Naive thymus-derived CD8-positive, alpha-beta T cell (primary cell): ENCODE measurements around the gene TNFSF15. TPM values are rescaled to one million over a fixed set of nuclear protein-coding genes. Genes with fewer than 3 reads are reported as not detected.

ENCODE experiments used
- ATAC-seq, 2 donors: fragments of 150-1000 bp; cut with Tn5 transposase in 1 of 2; sonication (Bioruptor Pico), chemical (Tn5 transposase) in 1 of 2; 1 replicate in 1 of 2; 2 replicates in 1 of 2; pipeline ENCODE4 v1.10.0; 2021; ENCODE audit warnings: mild to moderate bottlenecking in 2 of 2, moderate library complexity in 2 of 2
- POLR2A ChIA-PET: fragments of 350-600 bp; sonication (Branson Sonifier 250); formaldehyde crosslinking; loops from one replicate; lab custom pipeline; 2021; ENCODE audit warnings: antibody characterized with exemption; lab: Charles Lee
- DNase-seq, 10 donors: peaks; one replicate each; pipeline versions ENCODE4 v3.0.0 to v3.0.0-alpha.2; 2020 to 2022
- H3K27ac Mint-ChIP-seq, 10 donors: one replicate each; pipeline ENCODE4 v1.8.0; 2020 to 2022; ENCODE audit warnings: mild to moderate bottlenecking in 10 of 10, mixed read lengths in 10 of 10, moderate library complexity in 4 of 10, inconsistent platforms in 1 of 10
- H3K27me3 Mint-ChIP-seq, 5 donors: one replicate each; pipeline ENCODE4 v1.8.0; 2021 to 2022; ENCODE audit warnings: mixed read lengths in 5 of 5
- H3K36me3 Mint-ChIP-seq, 3 donors: one replicate each; pipeline ENCODE4 v1.8.0; 2020 to 2022; ENCODE audit warnings: mixed read lengths in 3 of 3, mild to moderate bottlenecking in 2 of 3, inconsistent platforms in 1 of 3
- H3K4me1 Mint-ChIP-seq, 4 donors: one replicate each; pipeline ENCODE4 v1.8.0; 2021 to 2022; ENCODE audit warnings: mixed read lengths in 4 of 4
- H3K4me3 Mint-ChIP-seq, 10 donors: one replicate each; pipeline ENCODE4 v1.8.0; 2020 to 2022; ENCODE audit warnings: mild to moderate bottlenecking in 10 of 10, mixed read lengths in 10 of 10, moderate library complexity in 6 of 10, inconsistent platforms in 1 of 10
- H3K9me3 Mint-ChIP-seq, 9 donors: one replicate each; pipeline ENCODE4 v1.8.0; 2020 to 2022; ENCODE audit warnings: mixed read lengths in 9 of 9, mild to moderate bottlenecking in 3 of 9, inconsistent platforms in 1 of 9, moderate library complexity in 1 of 9
- polyA plus RNA-seq, 3 donors: library from polyadenylated mRNA; unstranded; fragments of 300-500 nt; fragmentation: Illumina TruSeq; gene quantifications; one replicate each; pipeline ENCODE4 v1.2.3, GENCODE V29; 2021
- total RNA-seq, 8 experiments: library from RNA in 2 of 8; stranded (reverse) in 2 of 8; gene quantifications; one replicate each; pipeline ENCODE4 v1.2.3 and lab custom pipeline; 2021 to 2026

Gene TNFSF15
- total and polyA plus RNA-seq, 5 experiments from 2014 or later: not detected

- Mint-ChIP-seq H3K27me3 (no peaks in the 10 kb centered on the region), H3K9me3 (peaks cover 0 to 2% (median 0%) of the 10 kb centered on the region in 9 donors), H3K36me3 (peaks cover 0 to 4% (median 0%) of the 10 kb centered on the region in 3 donors), H3K27ac (no peak overlapping the region), H3K4me1 (peaks cover 4 to 11% (median 8%) of the 10 kb centered on the region in 4 donors), H3K4me3 (no peak overlapping the region)
- POLR2A ChIA-PET: interaction anchor here (1.0 kb wide), 2 partner anchors 9 to 15 kb away, joined by 3 read pairs; partner anchors contain the start of gene TNFSF15
- ATAC-seq: no peak
- DNase-seq: no peak
These were observed 15.1 kb upstream of the TNFSF15 start for GRCh38 chr9:114820776-114821501.

- Mint-ChIP-seq H3K27ac (no peak overlapping the region), H3K9me3 (peaks cover 0 to 8% (median 0%) of the 10 kb centered on the region in 9 donors), H3K4me3 (no peak overlapping the region), H3K4me1 (peaks cover 4 to 12% (median 10%) of the 10 kb centered on the region in 4 donors), H3K36me3 (peaks cover 0 to 19% (median 0%) of the 10 kb centered on the region in 3 donors), H3K27me3 (no peaks in the 10 kb centered on the region)
- ATAC-seq: no peak
- no peak for DNase-seq
- POLR2A ChIA-PET: no interaction called here
These were observed 12.3 kb upstream of the TNFSF15 start for GRCh38 chr9:114818178-114818577.

- Mint-ChIP-seq H3K9me3 (peaks cover 0 to 8% (median 0%) of the 10 kb centered on the region in 9 donors), H3K4me1 (peaks cover 0 to 12% (median 2%) of the 10 kb centered on the region in 4 donors), H3K27me3 (no peaks in the 10 kb centered on the region), H3K27ac (peak overlapping the region in 3 of 10 donors; percentile 2 to 54 (median 4)), H3K36me3 (peaks cover 0 to 19% (median 0%) of the 10 kb centered on the region in 3 donors), H3K4me3 (no peak overlapping the region)
- no peak for DNase-seq
- ATAC-seq: no peak
- POLR2A ChIA-PET: no interaction called here
These were observed 8.0 kb upstream of the TNFSF15 start for GRCh38 chr9:114813717-114814418.

- Mint-ChIP-seq H3K4me3 (no peak overlapping the region), H3K27ac (no peak overlapping the region), H3K4me1 (peaks cover 6 to 17% (median 11%) of the 10 kb centered on the region in 4 donors), H3K36me3 (peaks cover 0 to 19% (median 0%) of the 10 kb centered on the region in 3 donors), H3K27me3 (no peaks in the 10 kb centered on the region), H3K9me3 (peaks cover 0 to 8% (median 0%) of the 10 kb centered on the region in 9 donors)
- ATAC-seq (no peak), DNase-seq (no peak)
- POLR2A ChIA-PET: interaction anchor here (1.5 kb wide), 1 partner anchor 9 kb away, joined by 3 read pairs; no protein-coding TSS in a partner anchor
These were observed 6.3 kb upstream of the TNFSF15 start for GRCh38 chr9:114811966-114812636.

- Mint-ChIP-seq H3K4me3 (no peak overlapping the region), H3K9me3 (peaks cover 0 to 8% (median 0%) of the 10 kb centered on the region in 9 donors), H3K27ac (no peak overlapping the region), H3K27me3 (no peaks in the 10 kb centered on the region), H3K4me1 (peaks cover 13 to 25% (median 15%) of the 10 kb centered on the region in 4 donors), H3K36me3 (peaks cover 0 to 17% (median 0%) of the 10 kb centered on the region in 3 donors)
- POLR2A ChIA-PET: interaction anchor here (1.5 kb wide), 1 partner anchor 10 kb away, joined by 3 read pairs; no protein-coding TSS in a partner anchor
- no peak for DNase-seq
- ATAC-seq: no peak
These were observed 5.5 kb upstream of the TNFSF15 start for GRCh38 chr9:114811301-114811700.

- Mint-ChIP-seq H3K4me3 (no peak overlapping the region), H3K9me3 (peaks cover 0 to 8% (median 0%) of the 10 kb centered on the region in 9 donors), H3K4me1 (peaks cover 20 to 32% (median 21%) of the 10 kb centered on the region in 4 donors), H3K36me3 (peaks cover 0 to 16% (median 0%) of the 10 kb centered on the region in 3 donors), H3K27ac (no peak overlapping the region), H3K27me3 (no peaks in the 10 kb centered on the region)
- POLR2A ChIA-PET: no interaction called here
- no peak for DNase-seq
- no peak for ATAC-seq
These were observed 4.8 kb upstream of the TNFSF15 start for GRCh38 chr9:114810614-114811013.

GRCh38 chr9:114806526-114806900, 674 bp upstream of the TNFSF15 start:
- H3K9me3 Mint-ChIP-seq: no peaks in the 10 kb centered on the region
- POLR2A ChIA-PET: interaction anchor here (1.0 kb wide), 1 partner anchor 14 kb away, joined by 3 read pairs; no protein-coding TSS in a partner anchor
- H3K4me3 Mint-ChIP-seq: peak overlapping the region in 7 of 10 donors; percentile 39 to 73 (median 58)
- H3K27me3 Mint-ChIP-seq: peaks cover 0 to 4% (median 0%) of the 10 kb centered on the region in 5 donors
- DNase-seq (peak in 1 of 10 donors; percentile 4), ATAC-seq (no peak)
- H3K4me1 Mint-ChIP-seq: peaks cover 17 to 34% (median 22%) of the 10 kb centered on the region in 4 donors
- no peaks in the 10 kb centered on the region for H3K36me3 Mint-ChIP-seq
- H3K27ac Mint-ChIP-seq: peak overlapping the region in 3 of 10 donors; percentile 47 to 71 (median 49)

GRCh38 chr9:114804505-114804904, 1.3 kb downstream of the TNFSF15 start:
- ATAC-seq (no peak), DNase-seq (no peak)
- H3K27me3 Mint-ChIP-seq: peaks cover 0 to 7% (median 0%) of the 10 kb centered on the region in 5 donors
- H3K27ac Mint-ChIP-seq: peak overlapping the region in 2 of 10 donors; percentile 38 to 44
- no peak overlapping the region for H3K4me3 Mint-ChIP-seq
- H3K36me3 Mint-ChIP-seq: no peaks in the 10 kb centered on the region
- POLR2A ChIA-PET: no interaction called here
- peaks cover 17 to 34% (median 22%) of the 10 kb centered on the region in 4 donors for H3K4me1 Mint-ChIP-seq
- H3K9me3 Mint-ChIP-seq: no peaks in the 10 kb centered on the region

- ATAC-seq (no peak), DNase-seq (no peak)
- Mint-ChIP-seq H3K9me3 (no peaks in the 10 kb centered on the region), H3K27ac (peak overlapping the region in 1 of 10 donors; percentile 44), H3K36me3 (no peaks in the 10 kb centered on the region), H3K4me1 (peaks cover 17 to 28% (median 22%) of the 10 kb centered on the region in 4 donors), H3K27me3 (peaks cover 0 to 7% (median 0%) of the 10 kb centered on the region in 5 donors), H3K4me3 (no peak overlapping the region)
- POLR2A ChIA-PET: no interaction called here
These were observed 2.2 kb downstream of the TNFSF15 start for GRCh38 chr9:114803479-114804265.

GRCh38 chr9:114799925-114800324, 5.9 kb downstream of the TNFSF15 start:
- Mint-ChIP-seq H3K27me3 (peaks cover 0 to 7% (median 0%) of the 10 kb centered on the region in 5 donors), H3K9me3 (no peaks in the 10 kb centered on the region), H3K36me3 (no peaks in the 10 kb centered on the region), H3K4me1 (peaks cover 0 to 7% (median under 1%) of the 10 kb centered on the region in 4 donors), H3K4me3 (no peak overlapping the region), H3K27ac (peak overlapping the region in 1 of 10 donors; percentile 12)
- POLR2A ChIA-PET: no interaction called here
- ATAC-seq (no peak), DNase-seq (no peak)

- no peaks in the 10 kb centered on the region for H3K9me3 Mint-ChIP-seq
- no peak overlapping the region for H3K4me3 Mint-ChIP-seq
- H3K4me1 Mint-ChIP-seq: peaks cover 0 to 7% (median under 1%) of the 10 kb centered on the region in 4 donors
- no peak for ATAC-seq
- peak overlapping the region in 1 of 10 donors; percentile 12 for H3K27ac Mint-ChIP-seq
- H3K36me3 Mint-ChIP-seq: no peaks in the 10 kb centered on the region
- DNase-seq: no peak
- peaks cover 0 to 7% (median 0%) of the 10 kb centered on the region in 5 donors for H3K27me3 Mint-ChIP-seq
- POLR2A ChIA-PET: no interaction called here
These were observed 6.4 kb downstream of the TNFSF15 start for GRCh38 chr9:114799441-114799840.
